Central memory CD8-positive, alpha-beta T cell (primary cell): Measurements from ENCODE around the gene SAXO1.
"Not testable (repeated sequence)": the region's sequence is repeated elsewhere in the genome, so short reads cannot be mapped to it uniquely, and the experiment has no call there.

Experiments used
- ATAC-seq: fragments of 150-1000 bp; cut with Tn5 transposase; replicated peaks from 2 replicates; pipeline ENCODE4 v1.10.0; 2022; ENCODE audit warnings: mild to moderate bottlenecking, moderate FRiP score, moderate number of reproducible peaks; ENCODE audit not compliant: poor library complexity, severe bottlenecking; ENCODE audit errors: extremely low read depth
- DNase-seq, 2 donors: peaks; one replicate each; pipeline ENCODE4 v3.0.0; 2021; ENCODE audit warnings: low spot score in 2 of 2
- H3K27ac Mint-ChIP-seq: one replicate; pipeline ENCODE4 v1.8.0; 2022; ENCODE audit warnings: low read depth, mild to moderate bottlenecking, moderate library complexity, mixed read lengths
- H3K27me3 Mint-ChIP-seq: one replicate; pipeline ENCODE4 v1.8.0; 2022; ENCODE audit warnings: mixed read lengths
- H3K36me3 Mint-ChIP-seq: one replicate; pipeline ENCODE4 v1.8.0; 2022; ENCODE audit warnings: mild to moderate bottlenecking, moderate library complexity, mixed read lengths; ENCODE audit not compliant: insufficient read depth
- H3K4me1 Mint-ChIP-seq: one replicate; pipeline ENCODE4 v1.8.0; 2022; ENCODE audit warnings: mixed read lengths
- H3K4me3 Mint-ChIP-seq: one replicate; pipeline ENCODE4 v1.8.0; 2022; ENCODE audit warnings: mild to moderate bottlenecking, moderate library complexity, mixed read lengths
- H3K9me3 Mint-ChIP-seq: one replicate; pipeline ENCODE4 v1.8.0; 2022; ENCODE audit warnings: mixed read lengths

SAXO1 gene

DNA sequence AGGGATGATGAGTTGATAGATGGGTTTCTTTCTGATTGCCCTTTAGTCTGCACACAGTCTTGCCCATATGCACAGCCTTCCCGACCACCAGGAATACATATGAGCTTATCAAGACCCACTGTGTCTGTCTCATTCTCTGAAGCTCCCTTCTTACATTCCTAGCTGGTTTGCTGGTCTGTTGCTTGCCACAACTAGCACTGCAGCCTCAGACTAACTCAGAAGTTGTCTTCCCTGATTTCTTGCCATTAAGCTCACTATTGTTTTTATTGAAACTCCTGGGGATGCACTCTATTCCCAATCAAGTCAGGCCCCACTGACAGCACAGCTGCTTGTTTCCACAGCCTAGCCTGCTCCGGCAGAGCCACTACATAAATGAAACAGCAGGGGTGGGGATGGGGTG lies 97.5 kb downstream of the SAXO1 start:
- Mint-ChIP-seq H3K27ac (no peak overlapping the region), H3K4me3 (no peak overlapping the region), H3K4me1 (no peaks in the 10 kb centered on the region), H3K9me3 (peaks cover 6% of the 10 kb centered on the region), H3K36me3 (no peaks in the 10 kb centered on the region), H3K27me3 (peaks cover 33% of the 10 kb centered on the region)
- ATAC-seq (no peak), DNase-seq (no peak)

- H3K36me3 Mint-ChIP-seq, DNase-seq, H3K4me1 Mint-ChIP-seq, H3K4me3 Mint-ChIP-seq, ATAC-seq, H3K27ac Mint-ChIP-seq, H3K9me3 Mint-ChIP-seq: not testable (repeated sequence)
- peaks cover 16% of the 10 kb centered on the region for H3K27me3 Mint-ChIP-seq
Observed at GRCh38 chr9:18930611-18931010, 102.4 kb downstream of the SAXO1 start.

- no peaks in the 10 kb centered on the region for H3K27me3 Mint-ChIP-seq
- DNase-seq, result no peak
- no peak overlapping the region for H3K27ac Mint-ChIP-seq
- ATAC-seq, result no peak
- H3K36me3 Mint-ChIP-seq, result no peaks in the 10 kb centered on the region
- H3K4me1 Mint-ChIP-seq, result no peaks in the 10 kb centered on the region
- H3K9me3 Mint-ChIP-seq, result no peaks in the 10 kb centered on the region
- H3K4me3 Mint-ChIP-seq, result no peak overlapping the region
Observed at GRCh38 chr9:18928711-18929110, 104.3 kb downstream of the SAXO1 start.

GRCh38 chr9:18926513-18926912 lies 106.5 kb downstream of the SAXO1 start:
- Mint-ChIP-seq H3K36me3 (no peaks in the 10 kb centered on the region), H3K9me3 (no peaks in the 10 kb centered on the region), H3K4me3 (no peak overlapping the region), H3K27ac (no peak overlapping the region), H3K4me1 (no peaks in the 10 kb centered on the region), H3K27me3 (no peaks in the 10 kb centered on the region)
- no peak for ATAC-seq
- no peak for DNase-seq

DNA sequence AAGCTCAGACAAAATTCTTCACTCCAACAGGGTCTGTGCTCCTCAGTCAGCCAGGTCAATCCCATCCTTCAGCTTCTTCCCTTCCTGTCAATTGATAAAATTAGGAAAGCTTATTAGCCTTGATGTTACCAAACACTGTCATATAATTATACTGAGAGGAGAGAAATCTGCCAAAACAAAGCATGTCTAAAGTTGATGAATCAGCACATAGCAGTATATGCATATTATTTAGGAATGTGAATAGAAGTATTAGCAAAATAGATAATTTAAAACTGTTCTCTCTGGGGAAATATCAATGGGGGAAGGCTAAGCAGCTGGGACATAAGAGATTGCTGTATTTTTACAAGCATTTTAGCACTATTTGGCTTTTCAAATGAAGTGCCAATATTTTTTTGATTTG lies 107.1 kb downstream of the SAXO1 start:
- ATAC-seq (no peak), DNase-seq (no peak)
- Mint-ChIP-seq H3K9me3 (no peaks in the 10 kb centered on the region), H3K27me3 (no peaks in the 10 kb centered on the region), H3K27ac (no peak overlapping the region), H3K36me3 (no peaks in the 10 kb centered on the region), H3K4me1 (no peaks in the 10 kb centered on the region), H3K4me3 (no peak overlapping the region)

DNA sequence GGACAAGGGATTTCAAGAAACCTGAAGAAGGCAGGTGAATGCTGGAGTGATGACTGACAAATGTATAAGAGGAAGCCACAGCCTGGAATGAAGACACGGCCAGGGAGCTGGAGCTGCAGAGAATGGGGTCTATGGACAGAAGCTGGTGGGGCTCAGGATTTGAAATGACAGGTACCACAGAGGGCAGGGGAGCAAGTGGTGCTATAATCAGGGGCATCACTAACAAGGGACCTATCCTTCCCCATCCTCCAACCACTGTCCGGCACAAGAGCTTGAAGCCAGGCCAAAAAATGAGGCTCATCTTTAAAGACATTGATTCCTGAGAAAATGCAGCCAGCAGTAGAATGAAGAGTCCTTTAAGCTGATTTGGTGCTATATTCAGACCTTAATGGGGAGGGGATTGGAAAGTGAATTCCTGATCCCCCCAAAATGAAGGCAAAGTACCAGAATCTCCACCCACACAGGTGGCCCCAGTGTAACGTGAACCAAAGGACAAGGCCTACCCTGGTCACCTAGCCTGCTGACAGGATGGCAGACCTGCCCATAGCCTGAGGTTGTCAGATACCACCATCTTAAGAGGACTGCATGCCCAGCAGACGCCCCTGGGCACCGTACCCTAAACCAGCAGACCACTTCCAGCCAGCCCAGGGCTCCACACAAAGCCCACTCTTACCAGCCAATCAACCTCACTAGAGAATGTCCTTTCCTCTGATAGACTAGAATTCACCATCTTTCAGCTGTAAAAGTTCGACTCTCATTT lies 109.2 kb downstream of the SAXO1 start:
- Mint-ChIP-seq H3K27ac (no peak overlapping the region), H3K9me3 (no peaks in the 10 kb centered on the region), H3K4me3 (no peak overlapping the region), H3K4me1 (no peaks in the 10 kb centered on the region), H3K36me3 (no peaks in the 10 kb centered on the region), H3K27me3 (peaks cover 10% of the 10 kb centered on the region)
- no peak for DNase-seq
- ATAC-seq, result no peak

- H3K27ac Mint-ChIP-seq, result no peak overlapping the region
- peaks cover 10% of the 10 kb centered on the region for H3K27me3 Mint-ChIP-seq
- DNase-seq (no peak), ATAC-seq (no peak)
- no peaks in the 10 kb centered on the region for H3K4me1 Mint-ChIP-seq
- H3K4me3 Mint-ChIP-seq, result no peak overlapping the region
- H3K36me3 Mint-ChIP-seq, result no peaks in the 10 kb centered on the region
- no peaks in the 10 kb centered on the region for H3K9me3 Mint-ChIP-seq
Observed at GRCh38 chr9:18923167-18923566, 109.8 kb downstream of the SAXO1 start.

- Mint-ChIP-seq H3K27me3 (peaks cover 10% of the 10 kb centered on the region), H3K4me3 (no peak overlapping the region), H3K9me3 (no peaks in the 10 kb centered on the region), H3K4me1 (no peaks in the 10 kb centered on the region), H3K27ac (no peak overlapping the region), H3K36me3 (no peaks in the 10 kb centered on the region)
- DNase-seq (no peak), ATAC-seq (no peak)
Observed at GRCh38 chr9:18922161-18922885, 110.7 kb downstream of the SAXO1 start.

DNA sequence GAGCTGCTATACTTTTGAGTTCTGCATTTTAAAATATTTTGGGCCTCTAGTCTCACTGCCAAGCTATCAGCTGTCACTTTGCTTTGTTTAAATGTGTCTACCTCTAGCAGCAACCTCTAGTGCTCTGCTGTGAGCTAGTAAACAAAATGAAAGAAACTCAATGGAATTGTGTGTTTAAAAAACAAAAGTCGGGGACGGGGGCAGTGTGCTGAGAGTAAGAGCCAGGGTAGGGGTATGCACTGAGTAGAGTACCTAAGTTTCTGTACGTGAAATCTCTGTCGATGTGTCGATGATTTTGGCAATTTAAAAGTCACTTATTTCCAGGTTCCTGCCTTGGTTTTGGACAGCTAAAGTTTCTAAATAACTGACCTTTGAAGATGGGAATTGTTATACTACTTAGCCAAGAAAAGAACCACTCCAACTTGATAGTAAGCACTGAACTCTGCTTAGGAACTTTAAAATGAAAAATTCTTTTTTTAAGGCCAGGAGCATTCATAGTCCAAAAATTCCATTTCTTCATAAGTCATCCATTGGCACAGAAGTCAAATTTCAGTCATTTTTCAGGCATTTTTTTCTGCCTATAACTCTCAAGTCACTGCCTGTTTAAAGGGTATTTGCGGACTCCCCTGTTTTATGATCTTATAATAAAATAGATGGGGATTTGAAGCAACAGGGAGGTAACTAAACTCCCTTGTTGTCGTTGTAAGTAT lies 111.5 kb downstream of the SAXO1 start:
- Mint-ChIP-seq H3K27me3 (peaks cover 14% of the 10 kb centered on the region), H3K4me1 (no peaks in the 10 kb centered on the region), H3K27ac (no peak overlapping the region), H3K9me3 (no peaks in the 10 kb centered on the region), H3K36me3 (no peaks in the 10 kb centered on the region), H3K4me3 (no peak overlapping the region)
- DNase-seq (no peak), ATAC-seq (no peak)

- no peak overlapping the region for H3K27ac Mint-ChIP-seq
- no peak for DNase-seq
- H3K4me1 Mint-ChIP-seq, result no peaks in the 10 kb centered on the region
- H3K36me3 Mint-ChIP-seq, result no peaks in the 10 kb centered on the region
- H3K4me3 Mint-ChIP-seq, result no peak overlapping the region
- ATAC-seq, result no peak
- H3K9me3 Mint-ChIP-seq, result no peaks in the 10 kb centered on the region
- H3K27me3 Mint-ChIP-seq, result peaks cover 19% of the 10 kb centered on the region
Observed at GRCh38 chr9:18920141-18921084, 112.6 kb downstream of the SAXO1 start.

DNA sequence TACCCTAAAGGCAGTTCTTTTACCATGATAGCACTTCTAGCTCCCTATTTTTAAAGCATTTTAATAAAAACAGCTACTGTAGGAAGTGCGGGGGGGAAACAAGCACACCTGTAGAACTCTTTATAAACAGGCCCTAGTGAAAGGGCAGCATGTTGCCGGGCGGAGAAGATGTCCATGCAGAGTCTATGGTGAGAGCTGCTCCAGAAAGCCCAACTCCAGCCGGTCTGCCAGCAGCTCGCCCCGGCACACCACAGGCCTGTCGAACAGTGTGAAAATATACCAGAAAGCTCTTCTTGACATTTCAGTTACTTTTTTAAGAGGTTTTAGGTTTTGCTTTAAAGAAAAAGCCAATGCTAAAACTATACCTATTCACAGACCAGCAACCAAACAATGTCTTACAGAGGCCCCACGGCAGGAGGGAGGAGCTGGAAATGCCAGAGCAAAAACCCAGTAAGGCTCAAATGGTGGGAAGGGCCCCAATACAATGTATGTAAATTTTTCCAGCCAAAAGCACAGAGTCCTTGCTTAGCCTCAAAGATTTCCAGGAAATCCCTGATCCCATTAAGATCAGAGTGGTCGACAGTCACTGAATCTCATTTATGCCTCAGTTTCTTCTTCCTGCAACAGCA lies 121.2 kb downstream of the SAXO1 start:
- H3K4me3 Mint-ChIP-seq, result no peak overlapping the region
- ATAC-seq, result no peak

DNA sequence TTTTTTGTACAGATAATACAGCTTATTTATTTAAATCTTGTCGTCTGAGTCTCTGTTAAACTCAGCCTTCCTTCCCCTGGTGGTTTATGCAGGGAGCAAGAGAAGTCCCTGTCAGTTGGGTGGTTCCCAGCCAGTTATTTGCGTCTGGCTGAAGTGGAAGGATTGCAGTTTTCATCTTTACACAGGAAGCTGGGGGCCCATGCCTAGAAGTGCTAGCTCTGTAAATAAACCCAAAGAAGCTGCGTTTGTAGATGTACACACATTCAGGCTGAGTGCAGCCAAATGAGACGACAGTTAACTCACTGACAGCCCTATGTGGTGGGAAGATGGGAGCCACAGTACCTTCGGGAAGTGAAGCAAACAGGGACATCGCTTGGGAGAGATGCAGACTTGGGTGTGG lies 122.1 kb downstream of the SAXO1 start:
- Mint-ChIP-seq H3K4me1 (no peaks in the 10 kb centered on the region), H3K27ac (no peak overlapping the region), H3K4me3 (no peak overlapping the region), H3K27me3 (peaks cover 56% of the 10 kb centered on the region), H3K9me3 (no peaks in the 10 kb centered on the region), H3K36me3 (no peaks in the 10 kb centered on the region)
- no peak for DNase-seq
- no peak for ATAC-seq

More for the DNA sequence above, 121.2 kb downstream of the SAXO1 start:
- no peaks in the 10 kb centered on the region for H3K36me3 Mint-ChIP-seq
- no peaks in the 10 kb centered on the region for H3K9me3 Mint-ChIP-seq
- H3K4me1 Mint-ChIP-seq, result no peaks in the 10 kb centered on the region
- no peak overlapping the region for H3K27ac Mint-ChIP-seq
- DNase-seq, result no peak
- peaks cover 55% of the 10 kb centered on the region for H3K27me3 Mint-ChIP-seq
